Activated CD8-positive, alpha-beta memory T cell treated with anti-CD3 and anti-CD28 coated beads, Interleukin-2, amount 50 U/mL, for 48 hours (primary cell): ENCODE measurements around the gene ADAP2.
"Not testable (repeated sequence)": the region's sequence is repeated elsewhere in the genome, so short reads cannot be mapped to it uniquely, and the experiment has no call there.

Source experiments
- DNase-seq: peaks from one replicate; pipeline ENCODE4 v3.0.0-alpha.2; 2020

The ADAP2 gene, protein sequence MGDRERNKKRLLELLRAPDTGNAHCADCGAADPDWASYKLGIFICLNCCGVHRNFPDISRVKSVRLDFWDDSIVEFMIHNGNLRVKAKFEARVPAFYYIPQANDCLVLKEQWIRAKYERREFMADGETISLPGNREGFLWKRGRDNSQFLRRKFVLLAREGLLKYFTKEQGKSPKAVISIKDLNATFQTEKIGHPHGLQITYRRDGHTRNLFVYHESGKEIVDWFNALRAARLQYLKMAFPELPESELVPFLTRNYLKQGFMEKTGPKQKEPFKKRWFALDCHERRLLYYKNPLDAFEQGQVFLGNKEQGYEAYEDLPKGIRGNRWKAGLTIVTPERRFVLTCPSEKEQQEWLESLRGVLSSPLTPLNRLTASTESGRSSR

DNA sequence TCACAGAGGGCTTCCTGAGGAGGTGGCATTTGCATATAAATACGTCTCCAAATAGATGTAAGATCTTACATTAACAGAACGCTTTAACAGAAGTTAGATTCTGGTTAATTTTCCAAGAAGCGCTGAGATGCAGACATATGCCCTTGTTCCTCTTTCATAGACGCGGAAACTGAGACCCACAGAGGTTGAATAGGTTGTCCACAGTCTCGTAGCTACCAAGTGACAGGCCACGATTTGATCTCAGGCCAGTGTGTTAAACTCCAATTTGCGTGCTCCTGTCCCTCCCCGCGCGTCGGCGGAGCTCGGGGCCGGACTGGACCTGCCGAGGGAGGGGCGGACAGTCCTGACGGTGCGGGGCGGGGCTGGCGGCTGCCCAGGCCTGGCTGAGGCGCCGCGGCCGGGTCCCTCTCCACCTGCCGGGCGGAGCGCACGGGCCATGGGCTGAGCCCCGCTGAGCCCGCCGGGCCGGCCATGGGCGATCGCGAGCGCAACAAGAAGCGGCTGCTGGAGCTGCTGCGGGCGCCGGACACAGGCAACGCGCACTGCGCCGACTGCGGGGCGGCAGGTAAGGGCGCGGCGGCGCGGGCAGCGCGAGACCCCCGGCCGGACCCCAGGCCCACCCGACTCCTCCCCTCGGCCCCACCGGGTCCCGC is at the start of gene ADAP2:
ADAP2 (plus strand) TSS at position 402 of the 653 bp plus-strand sequence; CDS start at position 472, 70 bp downstream.
- no peak for DNase-seq

DNA sequence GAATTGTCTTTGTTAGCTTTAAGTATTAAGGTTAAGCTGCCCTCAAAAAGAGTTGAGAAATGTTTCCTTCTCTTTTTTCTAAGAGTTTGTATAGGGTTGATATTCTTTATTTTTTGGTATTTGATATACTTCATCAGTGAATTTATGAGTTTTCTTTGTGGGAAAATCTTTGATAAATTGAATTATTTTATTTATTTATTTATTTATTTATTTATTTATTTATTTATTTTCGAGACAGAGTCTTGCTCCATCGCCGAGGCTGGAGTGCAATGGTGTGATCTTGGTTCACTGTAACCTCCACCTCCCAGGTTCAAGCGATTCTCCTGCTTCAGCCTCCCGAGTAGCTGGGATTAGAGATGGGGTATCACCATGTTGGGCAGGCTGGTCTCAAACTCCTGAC is 35.6 kb upstream of the ADAP2 start:
- no peak for DNase-seq

GRCh38 chr17:30894236-30894635 is 27.5 kb upstream of the ADAP2 start:
- DNase-seq, result no peak

DNA sequence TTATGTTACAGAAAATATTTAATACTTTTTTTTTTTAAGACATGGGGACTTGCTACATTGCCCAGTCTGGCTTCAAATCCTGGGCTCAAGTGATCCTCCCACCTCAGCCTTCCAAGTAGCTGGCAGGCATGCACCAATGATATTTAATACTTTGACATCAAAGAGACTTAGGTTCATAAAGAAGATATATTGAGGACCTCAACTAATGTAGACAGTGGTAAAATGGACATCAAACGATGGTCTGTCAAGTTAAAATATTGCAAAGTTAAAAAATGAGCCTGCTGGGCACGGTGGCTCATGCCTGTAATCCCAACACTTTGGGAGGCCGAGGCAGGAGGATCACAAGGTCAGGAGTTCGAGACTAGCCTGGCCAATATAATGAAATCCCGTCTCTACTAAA is 24.4 kb upstream of the ADAP2 start:
- no peak for DNase-seq

- DNase-seq, result peak; percentile 70
Measured at GRCh38 chr17:30905742-30906100, 16.0 kb upstream of the ADAP2 start.

- DNase-seq, result peak; percentile 95
Measured at GRCh38 chr17:30906101-30906911, 15.4 kb upstream of the ADAP2 start, which contains the start of gene TEFM. Gene TEFM (minus strand): TSS chr17:30906238. CDS start chr17:30906198, 40 bp downstream.

DNA sequence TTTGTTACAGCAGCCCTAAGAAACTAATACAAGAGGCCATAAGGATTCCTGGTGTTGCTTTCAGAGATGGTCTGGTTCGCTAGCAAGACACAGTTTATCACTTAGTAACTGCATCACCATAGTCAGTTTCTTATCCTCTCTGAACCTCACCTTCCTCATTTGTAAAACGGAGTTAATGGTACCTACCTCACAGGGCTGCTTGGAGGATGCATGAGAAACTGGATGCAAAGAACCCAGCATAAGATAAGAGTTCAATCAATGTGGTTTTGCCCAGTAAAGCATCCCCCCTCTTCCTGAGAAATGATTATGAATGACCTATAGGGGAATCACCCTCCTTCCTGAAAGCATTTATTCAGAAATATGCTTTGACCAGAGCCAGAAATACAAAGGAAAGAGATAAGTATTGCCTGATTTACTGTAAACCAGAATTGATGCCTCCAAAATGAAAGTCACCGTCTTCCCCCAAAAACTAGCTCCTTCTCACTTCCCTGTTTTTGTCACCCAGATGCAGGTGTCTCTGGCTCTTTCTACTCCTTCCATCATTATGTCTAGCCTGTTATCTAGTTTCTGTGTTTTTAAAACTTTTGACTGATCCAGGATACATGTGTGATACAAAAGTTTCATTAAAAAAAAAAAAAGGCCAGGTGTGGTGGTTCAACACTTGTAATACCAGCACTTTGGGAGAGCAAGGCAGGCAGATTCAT is 12.9 kb upstream of the ADAP2 start:
- no peak for DNase-seq

DNA sequence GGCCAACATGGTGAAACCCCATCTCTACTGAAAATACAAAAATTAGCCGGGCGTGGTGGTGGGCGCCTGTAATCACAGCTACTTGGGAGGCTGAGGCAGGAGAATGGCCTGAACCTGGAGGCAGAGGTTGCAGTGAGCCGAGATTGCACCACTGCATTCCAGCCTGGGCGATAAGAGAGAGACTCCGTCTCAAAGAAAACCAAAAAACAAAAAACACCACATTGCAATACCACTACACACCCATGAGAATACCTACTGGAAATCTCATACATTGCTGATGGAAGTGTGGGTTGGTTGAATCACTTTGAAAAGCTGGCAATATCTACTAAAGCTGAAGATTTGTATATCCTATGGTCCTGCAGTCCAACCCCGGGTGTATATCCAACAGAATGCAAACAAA is 11.6 kb upstream of the ADAP2 start:
- DNase-seq, result not testable (repeated sequence)

DNA sequence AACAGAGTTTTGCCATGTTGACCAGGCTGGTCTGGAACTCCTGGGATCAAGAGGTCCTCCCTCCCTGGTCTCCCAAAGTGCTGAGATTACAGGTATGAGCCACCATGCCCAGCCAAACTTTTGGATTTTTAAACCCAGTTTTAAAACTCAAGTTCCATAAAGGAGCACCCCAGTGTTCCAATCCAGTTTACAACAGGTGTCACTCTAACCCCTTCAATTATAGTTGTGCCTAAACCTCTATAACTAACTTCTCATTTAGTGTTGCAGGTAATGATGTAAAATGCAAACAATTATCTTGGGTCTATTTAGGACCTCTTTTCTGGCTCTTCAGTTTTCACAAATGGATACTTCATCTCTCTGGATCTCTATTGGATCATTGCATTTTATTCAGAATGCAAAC is 7.8 kb upstream of the ADAP2 start:
- no peak for DNase-seq

DNA sequence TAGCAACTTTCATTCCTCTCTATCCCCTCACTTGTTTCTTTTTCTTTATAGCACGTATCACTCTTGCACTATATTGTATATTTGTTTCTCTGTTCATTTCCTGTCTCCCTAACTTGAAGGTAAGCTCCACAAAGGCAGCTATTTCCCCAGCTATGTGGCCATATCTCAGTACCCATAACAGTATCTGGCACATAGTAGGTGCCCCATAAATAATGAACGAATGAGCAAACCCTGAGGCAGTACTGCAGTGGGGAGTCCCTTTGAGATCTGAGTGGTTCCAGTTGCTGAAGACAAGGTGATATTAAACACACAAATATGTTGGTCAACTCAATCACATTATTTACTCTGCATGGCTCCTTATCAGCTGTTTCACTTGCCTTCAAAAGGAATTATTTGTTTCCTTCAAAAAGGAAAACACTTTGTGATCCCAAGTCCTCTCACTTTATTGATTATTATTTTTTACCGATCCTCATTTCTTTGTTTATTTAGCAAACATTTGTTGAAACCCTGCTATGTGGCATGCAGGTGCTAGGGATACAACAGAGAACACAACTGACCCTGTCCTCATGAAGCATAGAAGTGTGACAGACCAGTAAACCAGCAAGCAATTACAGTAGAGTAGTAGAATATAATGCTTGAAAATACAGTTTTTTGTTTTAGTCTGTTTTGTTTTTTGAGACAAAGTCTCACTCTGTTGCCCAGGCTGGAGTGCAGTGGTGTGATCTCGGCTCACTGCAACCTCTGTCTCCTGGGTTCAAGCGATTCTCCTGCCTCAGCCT is 5.7 kb upstream of the ADAP2 start:
- no peak for DNase-seq

- DNase-seq, result no peak
Measured at GRCh38 chr17:30917050-30917449, 4.7 kb upstream of the ADAP2 start.

GRCh38 chr17:30920282-30920681 is 1.5 kb upstream of the ADAP2 start:
- DNase-seq, result no peak

GRCh38 chr17:30920683-30921543 is 832 bp upstream of the ADAP2 start:
- no peak for DNase-seq

- peak; percentile 56 for DNase-seq
Measured at GRCh38 chr17:30922235-30923030, 688 bp downstream of the ADAP2 start.

DNA sequence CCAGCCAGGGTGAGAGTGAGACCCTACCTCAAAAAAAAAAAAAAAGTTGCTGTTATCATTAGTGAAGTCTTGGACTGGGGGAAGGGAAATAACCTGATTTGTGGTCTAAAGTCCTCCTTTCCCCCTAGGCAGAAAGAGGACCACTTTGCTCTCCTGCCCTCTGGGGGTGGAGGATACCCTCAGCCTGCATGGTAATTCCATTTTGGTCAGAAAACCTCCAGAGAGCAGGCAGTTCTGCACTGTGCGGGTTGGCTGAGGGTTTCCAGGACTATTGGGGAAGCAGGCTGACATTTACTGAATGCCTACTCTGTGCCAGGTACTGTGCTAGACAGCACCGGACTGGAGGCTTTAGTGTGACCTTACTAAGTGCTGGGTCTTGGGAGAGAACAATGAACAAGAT is 2.6 kb downstream of the ADAP2 start:
- DNase-seq, result no peak

DNA sequence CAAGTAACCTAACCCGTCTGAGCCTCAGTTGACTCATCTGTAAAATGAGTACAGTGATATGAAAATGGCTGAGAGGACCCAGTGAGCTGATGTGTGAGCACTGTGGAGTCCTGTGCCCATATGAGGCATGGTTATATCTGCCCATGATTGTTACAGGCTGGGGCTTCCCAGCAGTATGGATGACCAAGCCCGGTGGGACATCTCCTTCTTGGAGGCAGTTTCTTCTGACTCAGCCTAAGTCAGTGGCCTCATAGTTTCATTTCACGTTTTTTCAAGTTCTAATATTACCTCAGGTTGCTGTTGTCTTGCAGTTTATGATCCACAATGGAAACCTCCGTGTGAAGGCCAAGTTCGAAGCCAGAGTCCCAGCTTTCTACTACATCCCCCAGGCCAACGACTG is 4.8 kb downstream of the ADAP2 start:
- DNase-seq, result no peak

GRCh38 chr17:30927756-30928155 is 6.0 kb downstream of the ADAP2 start:
- DNase-seq, result no peak

GRCh38 chr17:30928584-30928983 is 6.8 kb downstream of the ADAP2 start:
- no peak for DNase-seq

DNA sequence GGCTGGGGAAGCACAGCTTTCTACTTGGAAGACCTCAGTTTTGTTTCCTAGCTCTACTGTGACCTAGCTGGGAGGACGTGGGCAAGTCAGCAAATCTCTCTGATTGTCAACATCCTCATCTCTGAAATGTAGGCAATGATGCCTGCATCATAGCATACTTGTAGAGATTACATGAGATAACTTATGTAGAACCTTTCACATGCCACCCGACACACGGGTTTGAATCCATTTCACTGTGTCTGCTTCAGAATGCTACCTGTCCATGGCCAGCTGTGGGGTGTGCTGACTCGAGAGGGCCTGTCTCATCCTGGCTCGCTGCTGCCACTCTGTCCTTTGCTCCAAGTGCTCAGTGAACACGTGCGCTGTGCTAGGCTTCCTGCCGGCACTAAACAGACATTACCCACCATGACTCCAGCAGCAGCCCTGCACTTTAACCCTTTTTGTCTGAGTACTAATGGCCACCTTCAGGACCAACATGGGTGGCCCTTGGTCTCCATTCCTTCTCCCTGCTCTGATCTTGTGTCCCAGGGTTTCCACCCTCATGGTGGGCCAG is 7.4 kb downstream of the ADAP2 start:
- no peak for DNase-seq

- DNase-seq, result not testable (repeated sequence)
Measured at GRCh38 chr17:30929861-30930260, 8.1 kb downstream of the ADAP2 start.
